ENCODE results near the gene SLC28A3. TPM values are rescaled to one million over a fixed set of nuclear protein-coding genes. Genes with fewer than 3 reads are reported as not detected.

The SLC28A3 gene
- total RNA-seq, 1 donor from 2014 or later: 0.15 TPM

GRCh38 chr9:84293001-84293798 lies 47.4 kb downstream of the SLC28A3 start:
- no peak for TF ChIP-seq CTCF (IDR thresholded peaks at IDR 0.05)
- no peaks in the 10 kb centered on the region for H3K27me3 ChIP-seq (ENCODE audit: low read depth)
- H3K27ac ChIP-seq: peak overlapping the region; percentile 31
- intact Hi-C loops (cut with DNase I): no loop called here
- ATAC-seq (peak; percentile 32 to 69), DNase-seq (no peak)
- no peak overlapping the region for H3K4me3 ChIP-seq
- no peaks in the 10 kb centered on the region for H3K9me3 ChIP-seq
- H3K4me1 ChIP-seq: peaks cover 5% of the 10 kb centered on the region
- H3K36me3 ChIP-seq: no peaks in the 10 kb centered on the region

- Histone ChIP-seq H3K9me3 (no peaks in the 10 kb centered on the region), H3K27me3 (ENCODE audit: low read depth) (no peaks in the 10 kb centered on the region), H3K27ac (no peak overlapping the region), H3K36me3 (no peaks in the 10 kb centered on the region), H3K4me1 (no peaks in the 10 kb centered on the region), H3K4me3 (no peak overlapping the region)
- ATAC-seq: no peak
- intact Hi-C loops (cut with DNase I): no loop called here
- no peak for TF ChIP-seq CTCF (IDR thresholded peaks at IDR 0.05)
- no peak for DNase-seq
Measured at GRCh38 chr9:84285381-84285780, 55.2 kb downstream of the SLC28A3 start.

- no peak for ATAC-seq
- no peak for DNase-seq
- Histone ChIP-seq H3K4me3 (no peak overlapping the region), H3K36me3 (no peaks in the 10 kb centered on the region), H3K27me3 (ENCODE audit: low read depth) (no peaks in the 10 kb centered on the region), H3K9me3 (no peaks in the 10 kb centered on the region), H3K4me1 (no peaks in the 10 kb centered on the region), H3K27ac (no peak overlapping the region)
- intact Hi-C loops (cut with DNase I): no loop called here
- no peak for TF ChIP-seq CTCF (IDR thresholded peaks at IDR 0.05)
Measured at GRCh38 chr9:84283946-84284345, 56.6 kb downstream of the SLC28A3 start.

GRCh38 chr9:84278130-84278529 lies 62.4 kb downstream of the SLC28A3 start:
- peaks cover under 1% of the 10 kb centered on the region for H3K27me3 ChIP-seq (ENCODE audit: low read depth)
- ATAC-seq (no peak), DNase-seq (no peak)
- no peak overlapping the region for H3K4me3 ChIP-seq
- no peaks in the 10 kb centered on the region for H3K9me3 ChIP-seq
- H3K27ac ChIP-seq: no peak overlapping the region
- no peaks in the 10 kb centered on the region for H3K36me3 ChIP-seq
- TF ChIP-seq CTCF (IDR thresholded peaks at IDR 0.05): no peak
- no peaks in the 10 kb centered on the region for H3K4me1 ChIP-seq
- intact Hi-C loops (cut with DNase I): no loop called here

- Histone ChIP-seq H3K4me1 (no peaks in the 10 kb centered on the region), H3K27me3 (ENCODE audit: low read depth) (peaks cover 5% of the 10 kb centered on the region)
- intact Hi-C loops (cut with DNase I): no loop called here
Measured at GRCh38 chr9:84277646-84278045, 62.9 kb downstream of the SLC28A3 start.

More at GRCh38 chr9:84277646-84278045, 62.9 kb downstream of the SLC28A3 start:
- H3K4me3 ChIP-seq: no peak overlapping the region
- peak in 1 of 2 donors; percentile 58 for ATAC-seq
- no peak for DNase-seq
- no peak for TF ChIP-seq CTCF (IDR thresholded peaks at IDR 0.05)
- H3K9me3 ChIP-seq: no peaks in the 10 kb centered on the region
- H3K27ac ChIP-seq: no peak overlapping the region
- no peaks in the 10 kb centered on the region for H3K36me3 ChIP-seq

All from lower lobe of right lung (tissue), 2 donors.